ENCODE measurements around the gene FUNDC2.

DNA sequence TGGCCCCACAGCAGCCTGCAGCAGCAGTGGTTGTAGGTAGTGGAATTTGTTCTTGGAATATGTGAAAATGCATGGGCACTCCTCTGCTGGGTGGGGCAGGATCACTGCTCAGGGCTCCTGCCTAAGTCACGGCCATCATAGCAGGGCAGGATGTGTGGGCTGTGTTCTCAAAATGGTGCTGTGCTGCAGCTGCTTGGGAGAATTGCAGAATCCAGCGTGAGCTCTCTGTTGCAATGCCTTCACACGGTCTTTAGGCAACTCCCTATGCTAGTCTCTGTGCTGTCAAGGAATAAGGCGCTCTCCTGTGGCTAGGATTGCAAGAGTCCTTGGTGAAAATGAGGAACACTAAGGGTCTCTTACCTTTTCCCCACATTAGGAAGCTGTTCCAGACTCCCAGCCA is 47.0 kb upstream of the FUNDC2 start:
- TF ChIP-seq CTCF (IDR thresholded peaks at IDR 0.05; ENCODE audit: extremely low read depth in 1 of 2, insufficient read depth in 1 of 2, low read depth in 1 of 2, low read length in 2 of 2) (no peak), POLR2A (IDR thresholded peaks at IDR 0.05; ENCODE audit: low read depth, low read length) (no peak)

Data from endothelial cell of umbilical vein (primary cell).